Panc1 (cell line): ENCODE results near the gene TMEM205. TPM values are rescaled to one million over a fixed set of nuclear protein-coding genes. Genes with fewer than 3 reads are reported as not detected.

Experiments used
- ATAC-seq: fragments of 200-7000 bp; cut with Tn5 transposase; 2 replicates; pipeline ENCODE4 v1.9.1; 2020; ENCODE audit warnings: mild to moderate bottlenecking, moderate library complexity
- BruUV-seq: library from RNA; stranded (reverse); fragments of 400-500 nt; replicated peaks from 2 replicates; lab custom pipeline; 2021; lab: Mats Ljungman, UMichigan
- CTCF ChIA-PET: fragments of 300-600 bp; sonication (Branson Sonifier 250); formaldehyde crosslinking; loops from one replicate; lab custom pipeline; 2022; ENCODE audit warnings: antibody characterized with exemption; lab: Charles Lee
- POLR2A ChIA-PET: fragments of 300-600 bp; sonication (Branson Sonifier 250); formaldehyde crosslinking; loops from one replicate; lab custom pipeline; 2022; ENCODE audit warnings: antibody characterized with exemption; lab: Charles Lee
- DNase-seq: peaks from one replicate; pipeline ENCODE4 v3.0.0-alpha.2; 2010; ENCODE audit warnings: low read depth, low spot score
- H3K27ac ChIP-seq: 2 replicates; pipeline ENCODE4 v1.5.1; 2011; ENCODE audit warnings: mild to moderate bottlenecking, low read length, inconsistent platforms
- H3K27me3 ChIP-seq: fragments of 200-500 bp; sonication (Bioruptor generic); 2 replicates; pipeline ENCODE4 v1.6.0; 2014; ENCODE audit warnings: low read length, inconsistent platforms; ENCODE audit not compliant: control insufficient read depth, insufficient read depth
- H3K36me3 ChIP-seq: fragments of 200-500 bp; sonication (Bioruptor generic); 2 replicates; pipeline ENCODE4 v1.5.1; 2014; ENCODE audit warnings: inconsistent platforms, mild to moderate bottlenecking, low read length, moderate library complexity; ENCODE audit not compliant: control insufficient read depth, insufficient read depth
- H3K4me1 ChIP-seq: 2 replicates; pipeline ENCODE4 v1.5.1; 2011; ENCODE audit warnings: inconsistent platforms, mild to moderate bottlenecking, low read length, moderate library complexity; ENCODE audit not compliant: control insufficient read depth, insufficient read depth
- H3K4me3 ChIP-seq, 2 experiments: 2 replicates each; pipeline ENCODE4 v1.5.1; 2011 to 2012; ENCODE audit warnings: low read depth in 2 of 2, low read length in 2 of 2, mild to moderate bottlenecking in 2 of 2, inconsistent platforms in 1 of 2, moderate library complexity in 1 of 2
- H3K9me3 ChIP-seq: fragments of 200-500 bp; sonication (Bioruptor generic); 2 replicates; pipeline ENCODE4 v1.5.1; 2014; ENCODE audit warnings: low read depth, mild to moderate bottlenecking, inconsistent platforms, low read length, moderate library complexity; ENCODE audit not compliant: control insufficient read depth, insufficient read depth
- POLR2AphosphoS5 ChIP-seq: IDR thresholded peaks from 2 replicates; pipeline ENCODE4 v1.6.1; 2012; ENCODE audit warnings: mild to moderate bottlenecking, low read depth, low read length, moderate library complexity
- REST ChIP-seq, 2 experiments: IDR thresholded peaks; 2 replicates each; pipeline ENCODE4 v1.6.1; 2011 to 2012; ENCODE audit warnings: low read depth in 2 of 2, control low read depth in 1 of 2, low read length in 1 of 2, mild to moderate bottlenecking in 1 of 2, moderate library complexity in 1 of 2; ENCODE audit not compliant: insufficient read depth in 1 of 2
- SIN3A ChIP-seq: IDR thresholded peaks from 2 replicates; pipeline ENCODE4 v1.6.1; 2012; ENCODE audit warnings: low read depth, mild to moderate bottlenecking, low read length, moderate library complexity, borderline replicate concordance; ENCODE audit not compliant: insufficient read depth
- TCF7L2 ChIP-seq: IDR thresholded peaks from 2 replicates; pipeline ENCODE4 v1.6.1; 2011; ENCODE audit warnings: mild to moderate bottlenecking, low read depth, low read length, inconsistent platforms
- in situ Hi-C: cut with HindIII; loops from 2 replicates; pipeline ENCODE4 v1.10.0; 2016; ENCODE audit warnings: low sequenced_read_pairs, low pct_unique_long_range_greater_than_20kb
- intact Hi-C: fragments of 100-400 bp; cut with micrococcal nuclease; formaldehyde crosslinking; loops from one replicate; pipeline ENCODE4 v1.10.0; 2022; ENCODE audit not compliant: unreplicated experiment
- total RNA-seq: library from RNA; stranded (reverse); gene quantifications from one replicate; pipeline ENCODE4 v1.2.1, GENCODE V29; 2021; ENCODE audit not compliant: unreplicated experiment
- TF ChIP-seq, protein P1 (sequence below): fragments of 450-650 bp; IDR thresholded peaks from 2 replicates; pipeline ENCODE4 v1.5.1; 2017; ENCODE audit warnings: mild to moderate bottlenecking

Gene TMEM205
- total RNA-seq, 1 experiment from 2014 or later: 133 TPM

DNA sequence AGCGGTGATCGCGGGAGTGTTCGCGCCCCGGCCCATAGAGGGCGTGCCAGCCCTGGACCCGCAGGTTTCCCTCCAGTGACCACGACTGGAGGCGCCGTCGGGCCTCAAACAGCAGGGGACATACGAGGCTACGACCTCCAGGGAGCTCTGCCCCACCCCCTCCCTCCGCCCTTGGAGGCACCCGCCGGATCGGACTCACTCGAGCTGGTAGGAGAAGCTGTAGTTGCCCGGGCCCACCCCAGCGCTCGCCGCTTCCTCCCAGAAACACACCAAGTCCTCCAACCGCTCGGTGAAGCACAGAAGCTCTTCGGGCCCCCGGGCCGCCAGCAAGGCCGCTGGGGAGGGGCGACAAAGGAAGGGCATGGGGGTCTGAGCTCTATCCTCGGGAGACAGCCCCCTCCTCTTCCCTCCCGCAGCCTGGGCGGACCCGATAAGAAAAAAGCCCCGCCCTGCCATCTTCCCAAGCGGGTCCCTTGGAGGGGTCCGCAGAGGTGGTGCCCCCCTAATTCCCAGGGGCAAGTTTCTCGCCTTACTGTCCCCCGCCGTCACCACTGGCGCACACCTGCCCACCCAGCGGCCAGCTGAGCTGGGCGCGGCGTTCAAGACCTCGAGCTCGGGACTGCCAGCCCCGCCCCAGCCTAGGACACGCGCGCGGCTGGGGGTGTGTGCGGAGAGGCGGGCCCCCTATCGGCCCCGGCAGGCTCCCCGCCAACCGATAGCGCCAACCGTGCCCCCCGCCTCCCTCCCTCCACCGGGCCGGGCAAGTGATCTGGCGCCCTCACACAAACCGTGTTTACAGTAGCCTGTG, 37.0 kb upstream of the TMEM205 start:
- DNase-seq: no peak
- ATAC-seq: peak; percentile 15; the same call in 1 of the 2 replicates
- H3K27ac ChIP-seq: peak overlapping the region; percentile 61; the same call in 1 of the 2 replicates
- H3K4me1 ChIP-seq: peaks cover 18% of the 10 kb centered on the region
- in situ Hi-C loops: no loop called here
- no peaks in the 10 kb centered on the region for H3K27me3 ChIP-seq
- ChIA-PET POLR2A (interaction anchor here (0.5 to 0.7 kb wide), 3 partner anchors 8 to 290 kb away, joined by 3 to 6 read pairs (median 5); no protein-coding TSS in a partner anchor), CTCF (interaction anchor here (0.6 to 1.4 kb wide), 6 partner anchors 30 to 1087 kb away, joined by 3 to 13 read pairs (median 6); partner anchors contain the start of gene RGL3)
- BruUV-seq: no TSS peak
- 0 out of 2 replicates have a peak, but pooled peaks have one; percentile 52 for TF ChIP-seq SIN3A
- TF ChIP-seq, protein P1, sequence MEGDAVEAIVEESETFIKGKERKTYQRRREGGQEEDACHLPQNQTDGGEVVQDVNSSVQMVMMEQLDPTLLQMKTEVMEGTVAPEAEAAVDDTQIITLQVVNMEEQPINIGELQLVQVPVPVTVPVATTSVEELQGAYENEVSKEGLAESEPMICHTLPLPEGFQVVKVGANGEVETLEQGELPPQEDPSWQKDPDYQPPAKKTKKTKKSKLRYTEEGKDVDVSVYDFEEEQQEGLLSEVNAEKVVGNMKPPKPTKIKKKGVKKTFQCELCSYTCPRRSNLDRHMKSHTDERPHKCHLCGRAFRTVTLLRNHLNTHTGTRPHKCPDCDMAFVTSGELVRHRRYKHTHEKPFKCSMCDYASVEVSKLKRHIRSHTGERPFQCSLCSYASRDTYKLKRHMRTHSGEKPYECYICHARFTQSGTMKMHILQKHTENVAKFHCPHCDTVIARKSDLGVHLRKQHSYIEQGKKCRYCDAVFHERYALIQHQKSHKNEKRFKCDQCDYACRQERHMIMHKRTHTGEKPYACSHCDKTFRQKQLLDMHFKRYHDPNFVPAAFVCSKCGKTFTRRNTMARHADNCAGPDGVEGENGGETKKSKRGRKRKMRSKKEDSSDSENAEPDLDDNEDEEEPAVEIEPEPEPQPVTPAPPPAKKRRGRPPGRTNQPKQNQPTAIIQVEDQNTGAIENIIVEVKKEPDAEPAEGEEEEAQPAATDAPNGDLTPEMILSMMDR: peak; percentile 86
- no peak for TF ChIP-seq POLR2AphosphoS5
- TF ChIP-seq TCF7L2: no peak
- 0 out of 4 replicates have a peak, but pooled peaks of 1 of the 2 experiments have one; percentile 36 for TF ChIP-seq REST (IDR thresholded peaks at IDR 0.05; ENCODE audit: insufficient read depth in 1 of 2, low read depth in 2 of 2, low read length in 1 of 2)
- no peaks in the 10 kb centered on the region; the same call in 1 of the 2 replicates for H3K36me3 ChIP-seq
- H3K4me3 ChIP-seq: peak overlapping the region; percentile 62 to 75
- no peaks in the 10 kb centered on the region for H3K9me3 ChIP-seq
- intact Hi-C loops: no loop called here

- DNase-seq: peak; percentile 88
- H3K9me3 ChIP-seq: no peaks in the 10 kb centered on the region
- in situ Hi-C loops: no loop called here
- ChIA-PET POLR2A (interaction anchor here (0.6 kb wide), 1 partner anchor 165 kb away, joined by 6 read pairs; no protein-coding TSS in a partner anchor), CTCF (interaction anchor here (0.6 to 1.6 kb wide), 9 partner anchors 10 to 214 kb away, joined by 3 to 6 read pairs (median 4); partner anchors contain the start of gene PRKCSH)
- H3K36me3 ChIP-seq: no peaks in the 10 kb centered on the region; the same call in 1 of the 2 replicates
- H3K4me1 ChIP-seq: peaks cover 29% of the 10 kb centered on the region
- peak overlapping the region; percentile 91 for H3K27ac ChIP-seq
- TF ChIP-seq SIN3A (peak; percentile 88), POLR2AphosphoS5 (peak; percentile 84), REST (IDR thresholded peaks at IDR 0.05; ENCODE audit: insufficient read depth in 1 of 2, low read depth in 2 of 2, low read length in 1 of 2) (no peak), TCF7L2 (no peak)
- TF ChIP-seq, protein P1: peak; percentile 79
- intact Hi-C loops: loop anchor here (2.0 kb wide), 1 partner anchor 66 kb away; no protein-coding TSS in a partner anchor
- peak overlapping the region; percentile 62 to 75 for H3K4me3 ChIP-seq
- H3K27me3 ChIP-seq: no peaks in the 10 kb centered on the region
- no TSS peak for BruUV-seq
- peak; percentile 83 for ATAC-seq
Observed at GRCh38 chr19:11380653-11381537, 34.8 kb upstream of the TMEM205 start.
